GM12878 (cell line): ENCODE measurements around the gene SNX32. TPM values are rescaled to one million over a fixed set of nuclear protein-coding genes. Genes with fewer than 3 reads are reported as not detected.

ENCODE experiments used
- ATAC-seq: fragments of 200-7000 bp; cut with Tn5 transposase; 3 replicates; pipeline ENCODE4 v1.9.1; 2020; ENCODE audit warnings: mild to moderate bottlenecking, moderate library complexity
- BruUV-seq: library from RNA; stranded (reverse); fragments of 400-500 nt; replicated peaks from 2 replicates; lab custom pipeline; 2021; lab: Mats Ljungman, UMichigan
- CTCF ChIA-PET: fragments of 300-600 bp; sonication (Branson Sonifier 250); formaldehyde crosslinking; extraction: SDS; loops from one replicate; lab custom pipeline; 2021; ENCODE audit warnings: inconsistent platforms; lab: Yijun Ruan, JAX
- POLR2A ChIA-PET: fragments of 350-600 bp; formaldehyde crosslinking; extraction: SDS; loops from one replicate; lab custom pipeline; 2021; ENCODE audit warnings: inconsistent platforms; lab: Charles Lee
- RAD21 ChIA-PET: fragments of 300-600 bp; sonication (Branson Sonifier 250); formaldehyde crosslinking; loops from one replicate; lab custom pipeline; 2023; ENCODE audit warnings: antibody characterized with exemption; ENCODE audit not compliant: unreplicated experiment; lab: Charles Lee
- SMC1A ChIA-PET: fragments of 300-600 bp; sonication (Branson Sonifier 250); formaldehyde crosslinking; loops from one replicate; lab custom pipeline; 2023; ENCODE audit not compliant: unreplicated experiment, uncharacterized antibody; lab: Charles Lee
- DNase-seq: peaks from one replicate; pipeline ENCODE4 v3.0.0-alpha.2; 2011; ENCODE audit warnings: low read depth, low spot score
- FAIRE-seq: peaks from 3 replicates; lab custom pipeline; 2011; peaks lifted over from hg19 to GRCh38; lab: Jason Lieb, UNC
- H2AFZ ChIP-seq: 2 replicates; pipeline ENCODE4 v1.6.0; 2011; ENCODE audit warnings: low read depth, low read length, control low read depth; ENCODE audit not compliant: control insufficient read depth
- H3K27ac ChIP-seq: 2 replicates; pipeline ENCODE4 v1.5.1; 2011; ENCODE audit warnings: control low read depth; ENCODE audit not compliant: control insufficient read depth, insufficient read depth
- H3K27me3 ChIP-seq, 2 experiments: replicated peaks in 1 of 2; 2 replicates each; pipeline versions ENCODE4 v1.6.0 to v1.6.1; 2011; ENCODE audit warnings: low read length in 1 of 2; ENCODE audit not compliant: control insufficient read depth in 2 of 2, insufficient read depth in 2 of 2
- H3K36me3 ChIP-seq, 2 experiments: 2 replicates each; pipeline ENCODE4 v1.5.1; 2011; ENCODE audit warnings: low read length in 1 of 2; ENCODE audit not compliant: control insufficient read depth in 2 of 2, insufficient read depth in 2 of 2
- H3K4me1 ChIP-seq: 2 replicates; pipeline ENCODE4 v1.6.1; 2011; ENCODE audit warnings: mild to moderate bottlenecking, low read length, moderate library complexity, mixed read lengths; ENCODE audit not compliant: control insufficient read depth, insufficient read depth
- H3K4me2 ChIP-seq: 2 replicates; pipeline ENCODE4 v1.6.0; 2011; ENCODE audit warnings: control low read depth; ENCODE audit not compliant: control insufficient read depth, insufficient read depth
- H3K4me3 ChIP-seq: fragments of 200-600 bp; sonication (generic); 2 replicates; pipeline ENCODE4 v1.5.1; 2016
- H3K79me2 ChIP-seq: 2 replicates; pipeline ENCODE4 v1.6.0; 2011; ENCODE audit warnings: low read length; ENCODE audit not compliant: control insufficient read depth, insufficient read depth
- H3K9ac ChIP-seq: 2 replicates; pipeline ENCODE4 v1.8.0; 2011; ENCODE audit warnings: low read length, control low read depth, mixed read lengths; ENCODE audit not compliant: control insufficient read depth, insufficient read depth
- H3K9me3 ChIP-seq: replicated peaks from 3 replicates; pipeline ENCODE4 v1.5.1; 2011; ENCODE audit warnings: mild to moderate bottlenecking, low read length; ENCODE audit not compliant: control insufficient read depth, insufficient read depth
- H4K20me1 ChIP-seq: 2 replicates; pipeline ENCODE4 v1.6.0; 2011; ENCODE audit not compliant: control insufficient read depth, insufficient read depth
- BCL3 ChIP-seq: IDR thresholded peaks from 2 replicates; pipeline ENCODE4 v1.6.1; 2011; ENCODE audit warnings: borderline replicate concordance, low read depth, mild to moderate bottlenecking, moderate library complexity, low read length; ENCODE audit not compliant: insufficient read depth, poor library complexity, severe bottlenecking
- CEBPZ ChIP-seq: fragments of 150-350 bp; IDR thresholded peaks from 2 replicates; pipeline ENCODE4 v1.6.1; 2016; ENCODE audit warnings: low read depth, low read length
- CHD4 ChIP-seq: fragments of 200-600 bp; sonication (generic); IDR thresholded peaks from 2 replicates; pipeline ENCODE4 v1.6.1; 2016; ENCODE audit warnings: mild to moderate bottlenecking
- DPF2 ChIP-seq: fragments of 450-650 bp; IDR thresholded peaks from 2 replicates; pipeline ENCODE4 v1.6.1; 2017; ENCODE audit warnings: mild to moderate bottlenecking
- EZH2 ChIP-seq: IDR thresholded peaks from 2 replicates; pipeline ENCODE4 v1.6.1; 2012; ENCODE audit warnings: low read depth, mild to moderate bottlenecking, control low read depth, inconsistent platforms, low read length, borderline replicate concordance; ENCODE audit not compliant: control insufficient read depth
- FOS ChIP-seq: IDR thresholded peaks from 3 replicates; pipeline ENCODE4 v1.6.1; 2011; ENCODE audit warnings: borderline replicate concordance; ENCODE audit not compliant: insufficient read length; ENCODE audit errors: extremely low read depth
- GABPA ChIP-seq: IDR thresholded peaks from 2 replicates; pipeline ENCODE4 v1.6.1; 2014; ENCODE audit warnings: antibody characterized with exemption, low read depth, mild to moderate bottlenecking, inconsistent platforms
- KLF5 ChIP-seq: fragments of 450-650 bp; IDR thresholded peaks from 2 replicates; pipeline ENCODE4 v1.6.1; 2014; ENCODE audit warnings: mild to moderate bottlenecking; ENCODE audit not compliant: partially characterized antibody
- PAX8 ChIP-seq: fragments of 450-650 bp; IDR thresholded peaks from 2 replicates; pipeline ENCODE4 v1.6.1; 2017; ENCODE audit warnings: mild to moderate bottlenecking, moderate library complexity
- SP1 ChIP-seq: IDR thresholded peaks from one replicate; pipeline ENCODE4 v1.6.1; 2011; ENCODE audit warnings: low read depth, low read length
- SREBF2 ChIP-seq: IDR thresholded peaks from 2 replicates; pipeline ENCODE4 v1.6.1; 2012; ENCODE audit warnings: mild to moderate bottlenecking, low read length
- SUPT20H ChIP-seq: IDR thresholded peaks from 2 replicates; pipeline ENCODE4 v1.6.1; 2011; ENCODE audit warnings: low read depth, mild to moderate bottlenecking, low read length, moderate library complexity, borderline replicate concordance; ENCODE audit not compliant: control insufficient read depth
- TBL1XR1 ChIP-seq: IDR thresholded peaks from 2 replicates; pipeline ENCODE4 v1.6.1; 2012; ENCODE audit warnings: low read depth, low read length, improper control_type of control experiment
- TCF7 ChIP-seq: IDR thresholded peaks from 2 replicates; pipeline ENCODE4 v1.6.1; 2014; ENCODE audit warnings: antibody characterized with exemption, borderline replicate concordance
- ZNF622 ChIP-seq: fragments of 450-650 bp; IDR thresholded peaks from 2 replicates; pipeline ENCODE4 v1.6.1; 2017; ENCODE audit warnings: mild to moderate bottlenecking, inconsistent platforms
- ZSCAN29 ChIP-seq: fragments of 450-650 bp; IDR thresholded peaks from 2 replicates; pipeline ENCODE4 v1.6.1; 2017; ENCODE audit warnings: mild to moderate bottlenecking, moderate library complexity
- WGBS: methylation state at CpG from one replicate; pipeline ENCODE4 v1.1.6; 2016; ENCODE audit warnings: low lambda C conversion rate; ENCODE audit not compliant: insufficient replicate concordance, insufficient coverage; ENCODE audit errors: missing lambda C conversion rate; 5-methylcytosine and 5-hydroxymethylcytosine counted together
- in situ Hi-C: fragments of 300-500 bp; cut with MboI; formaldehyde crosslinking; loops from 9 replicates; pipeline ENCODE4 v1.14.3; 2018; ENCODE audit warnings: mixed read lengths
- intact Hi-C: fragments of 100-400 bp; cut with micrococcal nuclease; formaldehyde crosslinking; loops from one replicate; pipeline ENCODE4 v1.14.2; 2022; ENCODE audit not compliant: unreplicated experiment
- polyA plus RNA-seq, 11 experiments: library from polyadenylated mRNA; depleted of rRNA in 4 of 11; unstranded in 6 of 11; stranded (reverse) in 5 of 11; fragments of >200 nt; fragmentation: Nextera tagmentation in 4 of 11; fragmentation: Illumina TruSeq in 1 of 11; extraction: Ambion mirVana in 4 of 11; extraction: Trizol in 1 of 11; gene quantifications; 1 replicate in 1 of 11; 2 replicates in 10 of 11; pipeline versions ENCODE4 v1.2.1 to v1.2.3, GENCODE V29; 2011 to 2016; ENCODE audit warnings: inconsistent platforms in 2 of 11, missing spikeins in 2 of 11, low read depth in 1 of 11
- total RNA-seq, 4 experiments: library from RNA; depleted of rRNA in 3 of 4; stranded (reverse); fragments of >200 nt in 3 of 4; fragmentation: Illumina TruSeq in 1 of 4; extraction: Trizol in 1 of 4; gene quantifications; 2 replicates each; pipeline versions ENCODE4 v1.2.1 to v1.2.3, GENCODE V29; 2013 to 2021

Gene SNX32
- total and polyA plus RNA-seq, 10 of the 15 experiments (the other 5 are each of a cell fraction or from before 2014, with no cell fraction given), result 0.04 to 1.5 (median 0.11) TPM; not detected in 1

GRCh38 chr11:65885808-65886536 lies 52.2 kb downstream of the SNX32 start:
- no peak overlapping the region for H3K4me3 ChIP-seq
- WGBS, result 82% methylated on average over 11 of the region's 12 CpGs
- intact Hi-C loops (no loop called here), in situ Hi-C loops (no loop called here)
- H3K4me1 ChIP-seq, result peaks cover 26% of the 10 kb centered on the region
- H3K79me2 ChIP-seq, result peaks cover 26% of the 10 kb centered on the region
- H3K36me3 ChIP-seq, result peaks cover 12 to 25% of the 10 kb centered on the region in 2 experiments
- ATAC-seq (no peak), FAIRE-seq (no peak), DNase-seq (no peak)
- POLR2A ChIA-PET, result interaction anchor here (0.7 to 4.0 kb wide), 5 partner anchors 12 to 77 kb away, joined by 3 to 33 read pairs (median 5); partner anchors contain the start of genes CFL1 and MUS81
- CTCF ChIA-PET, result interaction anchor here (0.7 to 11.0 kb wide), 33 partner anchors 10 to 160 kb away, joined by 3 to 167 read pairs (median 9); partner anchors contain the start of genes AP5B1, CFL1, EFEMP2 and FOSL1
- no peak overlapping the region for H2AFZ ChIP-seq
- H3K9ac ChIP-seq, result no peak overlapping the region
- H3K27me3 ChIP-seq, result no peaks in the 10 kb centered on the region
- RAD21 ChIA-PET, result interaction anchor here (0.9 to 4.1 kb wide), 10 partner anchors 12 to 174 kb away, joined by 4 to 40 read pairs (median 8); partner anchors contain the start of genes KAT5 and MUS81
- no peaks in the 10 kb centered on the region for H3K9me3 ChIP-seq
- H3K4me2 ChIP-seq, result no peak overlapping the region
- no TSS peak for BruUV-seq
- no peak overlapping the region for H3K27ac ChIP-seq
- no peaks in the 10 kb centered on the region for H4K20me1 ChIP-seq
- SMC1A ChIA-PET, result interaction anchor here (0.7 to 2.7 kb wide), 11 partner anchors 8 to 174 kb away, joined by 3 to 28 read pairs (median 7); partner anchors contain the start of genes KAT5 and MUS81
- TF ChIP-seq SREBF2 (no peak), KLF5 (no peak), SUPT20H (no peak), EZH2 (no peak), TBL1XR1 (no peak), PAX8 (no peak), TCF7 (no peak), GABPA (no peak), BCL3 (no peak), SP1 (no peak), ZNF622 (no peak), FOS (no peak), ZSCAN29 (no peak), DPF2 (no peak), CEBPZ (no peak), CHD4 (no peak)
